Astrocyte of the hippocampus (primary cell): Measurements from ENCODE around the gene C3AR1.
"Not testable (repeated sequence)": the region's sequence is repeated elsewhere in the genome, so short reads cannot be mapped to it uniquely, and the experiment has no call there.

Experiments
- DNase-seq: peaks from one replicate; pipeline ENCODE4 v3.0.0; 2011; ENCODE audit warnings: low read depth, low spot score

Gene C3AR1

DNA sequence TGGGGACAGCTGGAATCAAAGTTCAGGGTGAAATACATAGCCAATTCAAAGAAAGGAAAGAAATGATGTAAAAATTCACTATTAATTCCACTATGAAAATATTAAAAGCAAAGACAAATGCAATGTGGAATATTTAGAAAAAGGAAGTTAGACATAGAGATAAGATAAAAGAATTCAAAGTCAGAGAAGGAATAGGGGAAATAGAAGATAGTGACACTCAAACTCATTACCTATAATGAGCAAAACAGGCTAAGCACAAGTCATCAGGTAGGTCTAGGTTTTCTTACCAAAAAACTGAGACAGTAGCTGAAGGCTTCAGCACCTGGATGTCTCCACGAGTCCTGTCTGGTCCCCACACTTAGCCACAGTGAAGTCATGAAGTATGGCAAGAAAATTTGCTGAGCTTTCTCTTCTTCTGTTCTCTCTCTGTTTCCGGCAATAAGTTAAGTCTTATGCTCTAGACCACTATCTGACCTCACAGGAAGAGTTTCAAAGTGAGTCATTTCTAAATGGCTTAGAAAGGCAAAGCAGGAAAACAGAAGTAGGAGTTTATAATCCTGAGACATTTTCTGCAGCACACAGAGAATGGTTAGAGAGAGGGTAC, at the start of gene C3AR1:
TSS of gene C3AR1 (minus strand) at position 369 of the 604 bp plus-strand sequence. CDS start 6,174 bp downstream, outside the sequence.
- DNase-seq = peak; percentile 62

DNA sequence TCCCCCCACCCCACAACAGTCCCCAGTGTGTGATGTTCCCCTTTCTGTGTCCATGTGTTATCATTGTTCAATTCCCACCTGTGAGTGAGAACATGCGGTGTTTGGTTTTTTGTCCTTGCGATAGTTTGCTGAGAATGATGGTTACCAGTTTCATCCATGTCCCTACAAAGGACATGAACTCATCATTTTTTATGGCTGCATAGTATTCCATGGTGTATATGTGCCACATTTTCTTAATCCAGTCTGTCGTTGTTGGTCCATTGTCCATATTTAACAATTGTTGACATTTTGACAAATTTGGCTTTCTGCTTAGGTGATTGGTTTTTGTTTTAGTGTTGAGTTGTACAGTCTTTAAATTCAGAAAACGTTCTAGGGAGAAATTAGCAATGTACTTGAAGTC, 47.0 kb upstream of the C3AR1 start:
- DNase-seq = not testable (repeated sequence)

DNA sequence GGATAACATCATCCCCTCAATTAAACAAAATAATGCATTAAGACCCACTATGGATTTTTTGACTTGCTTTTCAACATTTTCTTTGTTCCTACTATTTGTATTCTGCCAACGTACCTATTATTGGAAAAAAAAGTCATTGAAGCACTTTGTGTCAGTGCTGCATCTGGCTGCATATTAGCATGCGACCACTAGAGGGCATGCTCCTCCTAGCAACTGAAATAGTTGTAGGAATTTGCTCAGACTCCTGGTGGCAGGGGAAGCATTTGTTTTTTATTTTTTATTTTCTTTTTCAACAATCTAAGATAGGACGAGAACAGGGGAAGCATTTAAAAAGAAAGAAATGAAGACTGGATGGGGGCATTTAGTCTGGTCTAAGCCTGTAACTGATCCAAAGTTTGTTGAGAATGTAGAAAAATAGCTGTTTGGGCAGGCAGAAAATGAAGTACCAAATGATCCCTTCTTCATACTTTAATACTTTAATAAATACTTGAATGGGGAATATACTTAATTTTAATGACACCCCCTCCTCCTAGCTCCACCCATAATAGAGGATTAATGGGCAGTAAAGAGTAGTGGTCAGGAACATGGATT, 42.7 kb upstream of the C3AR1 start:
- DNase-seq = peak; percentile 89

DNA sequence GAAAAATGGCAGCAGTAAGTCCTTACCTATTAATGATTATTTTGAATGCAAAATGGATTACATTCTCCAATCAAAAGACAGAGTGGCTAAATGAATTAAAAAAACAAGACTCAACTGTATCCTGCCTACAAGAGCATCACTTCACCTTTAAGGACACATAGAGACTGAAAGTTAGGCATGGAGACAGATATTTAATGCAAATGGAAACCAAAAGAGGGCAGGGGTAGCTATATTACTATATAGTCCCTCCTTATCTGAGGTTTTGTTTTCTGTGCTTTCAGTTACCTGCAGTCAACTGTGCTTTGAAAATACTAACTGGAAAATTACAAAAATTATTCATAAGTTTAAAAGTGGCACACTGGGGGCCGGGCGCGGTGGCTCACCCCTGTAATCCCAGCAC, 33.1 kb upstream of the C3AR1 start:
- no peak for DNase-seq

DNA sequence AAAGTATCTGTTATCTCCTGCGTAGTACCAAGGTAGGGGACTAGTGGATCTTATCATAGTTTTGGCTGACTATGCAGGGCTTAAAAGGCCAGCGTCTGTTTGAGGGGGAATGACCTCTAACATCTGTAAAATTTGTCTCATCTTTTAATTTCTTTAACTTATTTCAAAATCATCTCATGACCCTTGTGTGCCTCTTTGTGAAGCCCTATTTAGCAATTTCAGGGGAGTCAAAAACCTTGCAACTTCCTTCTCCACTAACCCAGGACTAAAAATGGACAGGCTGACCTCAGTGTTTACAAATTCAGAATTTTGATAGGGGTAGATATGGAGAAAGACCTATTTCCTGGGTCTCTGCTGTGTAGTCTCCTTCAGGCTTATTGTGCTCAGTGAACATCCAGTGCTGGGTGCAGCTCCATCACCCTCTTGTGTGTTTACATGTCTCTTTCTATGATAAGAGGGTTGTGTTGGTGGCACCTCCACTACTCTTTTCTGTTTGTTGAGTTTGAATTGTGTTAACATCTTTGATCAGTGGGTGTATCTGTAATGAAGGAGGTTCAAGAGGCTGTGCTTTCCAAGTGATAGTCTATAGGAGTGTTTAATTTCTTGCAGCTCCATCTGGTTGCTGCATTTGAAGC, 30.2 kb upstream of the C3AR1 start:
- DNase-seq = no peak

DNA sequence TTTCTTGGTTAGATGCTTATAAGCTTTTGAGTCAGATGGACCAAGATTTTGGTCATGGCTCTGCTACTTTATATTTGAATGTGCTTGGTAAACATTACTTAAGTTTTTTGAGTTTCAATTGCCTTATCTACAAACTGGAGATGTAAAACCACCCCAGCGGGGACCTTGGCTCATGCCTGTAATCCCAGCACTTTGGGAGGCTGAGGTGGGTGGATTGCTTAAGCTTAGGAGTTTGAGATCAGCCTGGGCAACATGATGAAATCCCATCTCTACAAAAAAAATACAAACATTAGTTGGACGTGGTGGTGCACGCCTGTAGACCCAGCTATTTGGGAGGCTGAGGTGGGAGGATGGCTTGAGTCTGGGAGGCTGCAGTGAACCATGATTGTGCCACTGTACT, 27.1 kb upstream of the C3AR1 start:
- DNase-seq = no peak

DNA sequence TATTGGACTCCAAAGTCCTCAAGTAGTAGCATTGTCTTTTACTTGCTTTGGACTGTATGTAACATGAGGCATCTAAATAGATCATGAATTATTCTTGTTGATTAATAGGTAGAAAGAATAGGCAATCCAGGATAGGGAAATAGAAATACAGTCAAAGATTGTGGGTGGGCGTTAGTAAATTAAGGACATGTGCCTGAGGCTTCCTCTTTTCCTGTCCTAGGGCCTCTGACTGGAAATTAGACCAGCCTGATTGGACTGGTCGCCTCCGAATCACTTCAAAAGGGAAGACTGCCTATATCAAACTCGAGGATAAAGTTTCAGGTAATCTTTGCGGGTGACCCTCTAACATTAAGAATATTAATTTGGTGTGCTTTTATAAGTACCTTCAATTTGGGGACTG, 23.6 kb upstream of the C3AR1 start:
- no peak for DNase-seq

DNA sequence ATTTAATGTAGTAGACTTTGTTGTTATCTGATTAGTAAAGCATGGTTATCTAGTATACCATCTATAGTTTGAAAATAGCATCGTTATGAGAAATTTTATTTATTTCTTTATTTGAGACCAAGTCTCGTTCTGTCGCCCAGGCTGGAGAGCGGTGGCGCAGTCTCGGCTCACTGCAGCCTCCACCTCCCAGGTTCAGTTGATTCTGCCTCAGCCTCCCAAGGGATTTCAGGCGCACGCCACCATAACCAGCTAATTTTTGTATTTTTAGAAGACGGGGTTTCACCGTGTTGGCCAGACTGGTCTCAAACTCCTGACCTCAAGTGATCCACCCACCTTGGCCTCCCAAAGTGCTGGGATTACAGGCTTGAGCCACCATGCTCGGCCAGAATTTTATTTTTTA, 23.1 kb upstream of the C3AR1 start:
- not testable (repeated sequence) for DNase-seq

DNA sequence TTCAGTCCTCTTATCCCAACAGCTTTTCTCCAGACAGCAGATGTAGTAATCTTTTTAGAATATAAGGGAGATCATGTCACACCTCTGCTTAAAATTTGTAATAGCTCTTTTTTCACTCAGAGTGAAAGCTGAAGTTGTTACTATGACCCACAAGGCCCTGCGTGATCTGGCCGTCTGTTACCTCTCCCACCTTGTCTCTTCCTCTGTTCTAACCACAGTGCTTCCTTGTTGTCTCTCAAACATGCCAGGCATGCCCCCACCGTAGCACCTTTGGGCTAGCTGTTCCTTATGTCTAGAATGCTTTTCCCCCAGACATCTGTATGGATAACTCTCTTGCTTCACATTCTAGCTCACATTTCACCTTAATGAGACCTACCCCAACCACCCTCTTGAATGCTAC, 22.4 kb upstream of the C3AR1 start:
- DNase-seq = no peak

DNA sequence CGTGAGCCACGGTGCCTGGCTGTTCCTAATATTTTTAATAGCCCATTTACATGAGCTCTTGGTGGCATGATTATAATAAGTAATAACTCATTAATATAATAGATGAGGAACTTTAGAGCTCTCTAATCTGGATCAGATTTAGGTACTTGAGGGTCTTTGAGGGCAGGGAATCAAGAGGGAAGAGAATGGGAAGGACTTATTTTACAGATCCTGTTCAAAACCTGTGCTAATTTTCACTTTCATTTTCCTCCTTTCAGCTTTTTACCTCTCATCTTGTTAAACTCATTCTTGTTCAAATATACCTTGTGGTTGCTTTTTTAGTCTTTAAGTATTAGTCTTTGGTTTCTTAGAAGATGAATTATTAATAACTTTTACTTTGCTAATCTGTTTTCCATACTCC, 21.5 kb upstream of the C3AR1 start:
- DNase-seq = no peak

DNA sequence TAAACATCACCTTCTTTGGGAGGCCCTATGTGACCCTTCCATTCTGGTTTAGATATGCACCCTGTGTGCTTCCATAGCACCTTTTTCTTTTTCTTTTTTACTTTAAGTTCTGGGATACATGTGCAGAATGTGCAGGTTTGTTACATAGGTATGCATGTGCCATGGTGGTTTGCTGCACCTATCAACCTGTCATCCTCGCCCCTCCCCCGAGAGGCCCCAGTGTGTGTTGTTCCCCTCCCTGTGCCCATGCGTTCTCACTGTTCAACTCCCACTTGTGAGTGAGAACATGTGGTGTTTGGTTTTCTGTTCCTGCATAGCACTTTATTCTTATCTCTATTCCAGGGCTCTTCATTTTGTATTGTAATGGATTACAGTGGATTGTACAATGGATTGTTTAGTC, 18.2 kb upstream of the C3AR1 start:
- not testable (repeated sequence) for DNase-seq

DNA sequence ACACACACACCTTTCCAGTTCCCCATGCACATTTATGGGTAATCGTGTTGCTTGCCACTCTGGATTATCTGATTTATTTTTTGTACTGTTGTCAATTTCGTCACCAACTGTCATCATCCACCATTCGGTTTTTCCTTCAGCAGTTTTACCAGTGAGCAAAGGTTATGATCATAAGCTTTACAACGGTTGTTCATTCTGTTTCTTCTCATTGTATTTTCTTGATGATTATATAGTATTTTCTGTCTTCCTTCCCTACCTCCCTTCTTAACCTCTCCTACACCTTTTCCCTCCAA, 16.6 kb upstream of the C3AR1 start:
- peak; percentile 2 for DNase-seq

DNA sequence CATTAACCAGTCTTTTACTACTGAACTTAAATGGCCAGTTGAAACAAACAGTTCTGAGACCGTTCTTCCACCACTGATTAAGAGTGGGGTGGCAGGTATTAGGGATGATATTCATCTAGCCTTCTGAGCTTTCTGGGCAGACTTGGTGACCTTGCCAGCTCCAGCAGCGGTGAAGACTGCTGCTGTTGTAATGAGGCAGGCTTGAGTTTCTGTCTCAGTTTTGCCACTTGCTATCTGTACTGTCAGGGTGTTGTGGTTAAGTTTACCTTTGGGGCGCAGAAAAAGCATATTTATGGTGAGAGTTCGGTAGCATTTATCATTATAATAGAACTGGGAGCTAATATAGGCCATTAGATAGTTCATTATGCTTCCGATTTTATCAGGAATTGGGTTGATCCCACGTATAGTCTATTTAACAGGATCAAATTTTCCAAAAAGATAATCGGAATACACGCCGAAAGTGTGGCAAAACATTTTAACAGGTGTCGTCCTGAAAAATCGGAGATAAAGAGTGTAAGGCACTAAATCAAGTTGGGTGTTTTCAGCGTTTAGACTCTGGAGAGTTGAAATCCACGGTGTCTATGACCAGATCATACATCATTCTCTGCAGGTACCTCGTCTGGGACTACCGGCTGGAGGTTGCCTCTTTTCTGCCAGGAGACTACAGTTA, 15.2 kb upstream of the C3AR1 start:
- DNase-seq = peak; percentile 13

DNA sequence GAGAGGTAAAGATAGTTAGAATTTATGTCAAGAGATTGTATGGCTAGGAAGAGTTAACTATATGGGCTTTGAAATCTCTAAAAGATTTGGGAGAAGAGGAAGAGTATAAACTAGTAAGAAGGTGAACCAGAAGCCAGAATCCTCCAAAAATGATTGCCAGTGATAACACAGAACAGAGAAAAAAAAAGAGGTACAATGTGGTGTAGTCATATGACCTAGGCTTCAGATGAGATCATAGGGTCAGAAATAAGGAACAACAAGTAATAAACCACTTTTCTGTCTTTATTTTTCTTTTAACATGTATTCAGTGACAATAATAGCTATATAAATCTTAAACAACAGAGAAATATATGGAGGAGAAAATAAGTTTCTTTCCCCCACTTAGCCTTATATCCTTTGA, 14.0 kb upstream of the C3AR1 start:
- DNase-seq = no peak

DNA sequence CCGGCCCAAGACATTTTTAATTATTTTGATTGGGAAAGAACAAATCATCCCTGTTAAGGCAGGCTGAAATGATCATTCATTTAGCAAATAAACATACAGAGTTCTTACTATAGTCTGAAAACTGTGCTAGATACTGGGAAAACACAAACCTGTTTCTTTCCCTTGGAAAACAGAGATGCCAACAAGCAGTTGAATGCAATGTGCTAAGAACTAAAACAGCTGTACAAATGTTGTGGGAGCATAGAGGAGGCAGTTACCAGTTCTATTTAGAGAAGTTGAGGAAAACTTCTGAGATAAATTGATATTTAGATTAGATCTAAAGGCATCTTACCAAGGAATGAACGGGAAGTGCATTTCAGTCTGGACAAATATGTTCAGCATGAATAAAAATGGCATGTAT, 12.8 kb upstream of the C3AR1 start:
- DNase-seq = no peak

DNA sequence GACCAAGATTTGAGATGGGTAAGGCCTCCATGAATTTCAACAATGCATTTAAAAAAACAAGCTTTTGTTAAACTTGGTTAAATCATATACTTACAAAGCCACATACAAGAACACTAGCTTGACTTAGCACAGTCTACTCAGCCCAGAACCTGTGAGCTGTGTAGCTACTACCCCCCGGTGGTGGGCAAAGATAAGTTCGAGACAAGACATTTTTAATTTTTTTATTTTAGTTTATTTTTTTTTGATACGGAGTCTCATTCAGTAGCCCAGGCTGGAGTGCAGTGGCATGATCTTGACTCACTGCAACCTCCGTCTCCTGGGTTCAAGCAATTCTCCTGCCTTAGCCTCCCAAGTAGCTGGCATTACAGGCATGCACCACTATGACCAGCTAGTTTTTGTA, 12.2 kb upstream of the C3AR1 start:
- DNase-seq = peak; percentile 80

DNA sequence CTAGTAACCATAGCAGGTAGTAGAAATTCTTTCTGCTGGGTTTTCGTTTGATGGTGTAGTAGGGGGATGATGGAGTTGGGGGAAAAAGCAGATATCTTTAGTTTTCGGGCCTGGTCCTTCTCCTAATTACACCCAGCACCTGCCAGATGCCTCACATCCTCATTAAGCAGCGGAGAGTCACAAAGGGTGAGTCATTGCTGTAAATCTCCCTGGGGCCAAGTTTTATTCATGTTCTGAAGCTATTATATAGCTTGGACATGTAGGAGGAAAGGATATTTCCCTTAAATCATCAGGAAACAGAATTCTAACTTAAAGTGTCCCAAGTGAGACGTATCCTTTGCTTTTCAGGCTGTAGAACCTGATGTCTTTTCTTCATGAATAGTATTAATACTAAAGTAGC, 11.0 kb upstream of the C3AR1 start:
- peak; percentile 55 for DNase-seq

DNA sequence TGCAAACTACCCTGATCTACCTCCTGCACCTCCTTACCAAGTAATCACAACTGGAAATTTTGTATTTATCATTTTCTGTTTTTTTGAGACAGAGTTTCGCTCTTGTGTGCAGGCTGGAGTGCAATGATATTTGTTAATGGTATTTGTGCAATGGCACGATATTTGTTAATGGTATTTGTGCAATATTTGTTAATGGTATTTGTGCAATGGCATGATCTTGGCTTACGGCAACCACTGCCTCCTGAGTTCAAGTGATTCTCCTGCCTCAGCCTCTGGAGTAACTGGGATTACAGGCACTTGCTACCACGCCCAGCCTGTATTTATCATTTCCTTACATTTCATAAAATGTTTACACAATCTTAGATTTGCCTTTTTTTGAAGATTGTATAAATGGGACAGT, 10.2 kb upstream of the C3AR1 start:
- no peak for DNase-seq

DNA sequence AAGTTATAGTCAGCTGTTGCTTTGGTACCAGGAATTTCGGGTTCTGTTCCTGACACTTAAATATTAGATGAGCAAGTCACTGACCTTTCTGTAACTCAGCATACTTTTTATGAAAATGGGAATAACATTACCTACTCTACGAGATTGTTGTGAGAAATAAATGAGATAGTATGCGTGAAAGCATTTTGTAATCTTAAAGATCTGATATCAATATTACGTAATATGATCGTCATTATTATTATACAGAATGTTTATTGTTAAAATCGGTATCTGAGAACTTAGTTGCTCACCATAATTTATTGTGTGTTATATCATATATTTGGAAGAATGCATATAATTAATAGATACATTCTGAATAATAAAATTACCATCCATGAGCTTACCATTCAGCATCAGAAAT, 9.8 kb upstream of the C3AR1 start:
- no peak for DNase-seq

DNA sequence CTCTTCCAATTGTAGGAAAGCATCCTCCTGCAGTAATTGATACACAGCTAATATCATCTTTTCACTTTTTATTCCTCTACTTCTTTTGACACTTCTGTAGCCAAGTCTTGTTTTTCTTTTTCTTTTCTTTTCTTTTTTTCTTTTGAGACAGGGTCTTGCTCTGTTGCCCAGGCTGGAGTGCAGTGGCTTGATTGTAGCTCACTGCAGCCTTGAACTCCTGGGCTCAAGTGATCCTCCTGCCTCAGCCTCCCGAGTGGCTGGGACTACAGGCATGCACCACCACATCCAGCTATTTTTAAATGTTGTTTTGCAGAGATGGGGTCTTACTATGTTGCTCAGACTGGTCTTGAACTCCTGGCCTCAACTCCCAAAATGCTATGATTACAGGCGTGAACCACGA, 5.7 kb upstream of the C3AR1 start:
- not testable (repeated sequence) for DNase-seq

DNA sequence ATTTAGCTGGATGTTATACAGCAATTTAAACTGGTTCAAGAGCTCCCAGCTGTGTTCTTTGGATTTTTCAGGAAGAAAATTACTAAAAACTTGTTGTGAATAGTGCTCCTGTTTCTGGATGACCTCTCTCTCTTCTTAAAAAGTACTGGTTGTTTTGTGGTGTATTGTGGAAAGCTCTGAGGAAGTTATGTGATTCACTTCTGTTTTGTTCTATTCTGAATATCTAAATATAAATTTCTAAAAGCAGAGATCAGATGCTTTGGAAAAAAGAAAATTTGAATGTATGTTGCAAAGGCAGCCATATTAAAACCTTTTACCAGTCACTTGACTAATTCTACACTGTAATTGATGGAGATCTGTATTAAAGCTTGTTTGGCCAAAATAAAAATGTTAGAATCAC, 3.4 kb upstream of the C3AR1 start:
- no peak for DNase-seq

DNA sequence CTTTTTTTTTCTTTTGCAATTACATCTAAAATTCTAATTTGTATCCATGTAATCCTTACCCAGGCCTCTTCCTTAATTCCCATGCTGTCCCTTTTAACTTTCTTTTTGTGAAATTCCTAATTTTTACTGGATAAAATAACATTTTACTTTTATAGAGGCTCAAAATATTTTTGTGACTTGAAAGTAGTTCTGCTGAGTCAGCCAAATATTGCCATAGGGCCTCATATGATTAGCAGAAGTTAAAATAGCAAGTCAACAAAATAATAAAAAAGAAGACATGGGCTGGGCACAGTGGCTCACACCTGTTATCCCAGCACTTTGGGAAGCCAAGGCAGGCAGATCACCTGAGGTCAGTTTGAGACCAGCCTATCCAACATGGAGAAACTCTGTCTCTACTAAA, 2.0 kb downstream of the C3AR1 start:
- no peak for DNase-seq

DNA sequence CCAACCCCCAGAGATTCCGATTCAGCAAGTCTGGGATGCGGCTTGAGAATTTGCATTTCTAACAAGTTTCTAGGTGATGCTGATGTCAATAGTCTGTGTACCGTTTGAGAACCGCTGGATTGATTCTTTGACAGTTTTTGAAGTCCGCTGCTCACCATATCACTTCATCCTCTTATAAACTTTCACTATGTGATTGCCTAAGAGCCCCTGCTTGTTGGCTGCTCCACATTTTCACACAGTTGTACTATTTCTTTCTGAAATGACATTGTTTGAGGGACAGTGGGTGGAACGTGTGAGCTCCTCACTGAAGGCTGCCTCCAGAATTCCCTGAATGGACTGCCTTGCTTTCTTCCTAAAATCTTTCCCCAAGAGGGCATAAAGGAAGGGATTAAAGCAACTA, 7.7 kb downstream of the C3AR1 start:
- DNase-seq = no peak
